Right lobe of liver (tissue), 4 donors: ENCODE data around the gene SLC6A8.

Experiments
- CTCF ChIP-seq, 4 donors: fragments of 200-600 bp in 3 of 4; fragments of 450-650 bp in 1 of 4; IDR thresholded peaks; one replicate each; pipeline versions ENCODE4 v1.5.1 to v1.8.0; 2016 to 2022; ENCODE audit warnings: antibody characterized with exemption in 4 of 4, mild to moderate bottlenecking in 2 of 4
- POLR2A ChIP-seq: fragments of 450-650 bp; IDR thresholded peaks from one replicate; pipeline ENCODE4 v1.6.1; 2017; ENCODE audit warnings: antibody characterized with exemption, mild to moderate bottlenecking
- donor health status: DM: no; HTN: no; CAD: no.
- donor health status: DM: no; HTN: no; CAD: no.
- donor health status: DM: no; HTN: yes; CAD: no.

- no peak for TF ChIP-seq POLR2A
- no peak for TF ChIP-seq CTCF (IDR thresholded peaks at IDR 0.05)
Measured at GRCh38 chrX:153638436-153639176, 49.1 kb upstream of the SLC6A8 start.
